MM.1S (cell line): ENCODE data around the gene ITK.

ENCODE experiments used
- DNase-seq: peaks from one replicate; pipeline ENCODE4 v3.0.0-alpha.2; 2015
- H2AFZ ChIP-seq: fragments of 300-600 bp; sonication (generic); 2 replicates; pipeline ENCODE4 v1.6.0; 2016; ENCODE audit warnings: antibody characterized with exemption, low read length
- H3F3A ChIP-seq: fragments of 300-600 bp; sonication (generic); 2 replicates; pipeline ENCODE4 v1.6.1; 2016; ENCODE audit warnings: mild to moderate bottlenecking, antibody characterized with exemption, low read length, moderate library complexity, mixed read lengths; ENCODE audit not compliant: insufficient read depth
- H3K27ac ChIP-seq: fragments of 300-600 bp; sonication (generic); 2 replicates; pipeline ENCODE4 v1.5.1; 2016; ENCODE audit warnings: mild to moderate bottlenecking, low read length
- H3K27me3 ChIP-seq: fragments of 300-600 bp; sonication (generic); replicated peaks from 2 replicates; pipeline ENCODE4 v1.6.0; 2016; ENCODE audit warnings: low read length; ENCODE audit not compliant: insufficient read depth
- H3K36me3 ChIP-seq: fragments of 300-600 bp; sonication (generic); replicated peaks from 2 replicates; pipeline ENCODE4 v1.6.1; 2016; ENCODE audit warnings: mild to moderate bottlenecking, low read length, mixed read lengths; ENCODE audit not compliant: insufficient read depth
- H3K4me1 ChIP-seq: fragments of 300-600 bp; sonication (generic); 2 replicates; pipeline ENCODE4 v1.6.1; 2016; ENCODE audit warnings: low read length, mixed read lengths
- H3K4me2 ChIP-seq: fragments of 300-600 bp; sonication (generic); 2 replicates; pipeline ENCODE4 v1.6.0; 2016; ENCODE audit warnings: low read depth, low read length
- H3K4me3 ChIP-seq: fragments of 300-600 bp; sonication (generic); 2 replicates; pipeline ENCODE4 v1.5.1; 2016; ENCODE audit warnings: low read length, mixed read lengths
- H3K79me2 ChIP-seq: fragments of 300-600 bp; sonication (generic); 2 replicates; pipeline ENCODE4 v1.6.1; 2016; ENCODE audit warnings: mixed run types, low read length, mixed read lengths
- H3K9ac ChIP-seq: fragments of 300-600 bp; sonication (generic); 2 replicates; pipeline ENCODE4 v1.6.1; 2016; ENCODE audit warnings: low read length, mixed read lengths
- H3K9me2 ChIP-seq: fragments of 300-600 bp; sonication (generic); replicated peaks from 2 replicates; pipeline ENCODE4 v1.6.1; 2016; ENCODE audit warnings: mild to moderate bottlenecking, low read length, mixed read lengths; ENCODE audit not compliant: insufficient read depth
- H3K9me3 ChIP-seq: fragments of 300-600 bp; sonication (generic); replicated peaks from 2 replicates; pipeline ENCODE4 v1.6.1; 2016; ENCODE audit warnings: mild to moderate bottlenecking, low read length, mixed read lengths; ENCODE audit not compliant: insufficient read depth
- H4K20me1 ChIP-seq: fragments of 300-600 bp; sonication (generic); 2 replicates; pipeline ENCODE4 v1.6.1; 2016; ENCODE audit warnings: mild to moderate bottlenecking, low read length, moderate library complexity, mixed read lengths; ENCODE audit not compliant: insufficient read depth
- EZH2 ChIP-seq: fragments of 300-600 bp; sonication (generic); optimal IDR thresholded peaks from 2 replicates; pipeline ENCODE3; 2017; ENCODE audit warnings: low read depth, mild to moderate bottlenecking, antibody characterized with exemption, low read length, mixed read lengths
- EZH2phosphoT487 ChIP-seq: fragments of 300-600 bp; sonication (generic); IDR thresholded peaks from 2 replicates; pipeline ENCODE4 v1.6.1; 2018; ENCODE audit warnings: antibody characterized with exemption, low read length
- TF ChIP-seq, protein P1 (sequence below): fragments of 300-600 bp; sonication (generic); IDR thresholded peaks from 2 replicates; pipeline ENCODE4 v1.5.1; 2016; ENCODE audit warnings: antibody characterized with exemption, low read length, mixed read lengths

ITK gene

DNA sequence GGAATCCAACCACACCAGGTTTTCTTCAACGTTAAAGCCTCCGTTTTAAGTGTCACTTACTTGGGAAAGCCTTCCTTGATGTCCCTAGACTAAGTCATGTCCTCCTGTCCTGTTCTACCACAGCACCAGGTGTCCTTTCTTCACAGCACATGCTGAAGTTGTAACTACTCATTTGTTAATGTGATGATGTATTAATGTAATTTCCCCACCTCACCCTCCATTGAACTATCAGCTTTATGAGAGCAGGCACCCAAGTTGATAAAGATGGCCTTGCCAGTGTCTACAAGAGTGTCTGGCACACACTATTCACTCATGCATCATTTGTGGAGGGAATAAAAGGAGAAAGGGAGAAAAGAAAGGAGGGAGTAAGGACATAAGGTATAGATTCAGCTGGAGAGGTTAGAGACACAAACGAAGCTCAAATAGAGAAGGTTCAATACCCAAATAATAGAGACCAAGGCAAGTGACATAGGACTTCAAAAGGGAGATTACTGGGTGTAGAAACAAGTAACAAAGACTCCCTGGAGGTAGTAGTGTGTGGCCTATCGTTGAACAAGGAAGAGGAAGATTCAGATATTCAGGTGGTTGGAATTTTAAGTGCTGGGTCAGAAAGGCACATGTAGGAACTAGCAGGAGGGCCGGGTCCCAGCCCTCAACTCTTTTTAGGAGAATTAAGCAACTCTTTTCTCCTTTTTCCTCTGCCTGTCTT, 6.6 kb downstream of the ITK start:
- Histone ChIP-seq H3K36me3 (no peaks in the 10 kb centered on the region), H3K4me3 (no peak overlapping the region), H3K9ac (no peak overlapping the region), H3K27ac (no peak overlapping the region), H2AFZ (no peak overlapping the region), H3K27me3 (no peaks in the 10 kb centered on the region), H3K9me3 (no peaks in the 10 kb centered on the region), H3K4me1 (no peaks in the 10 kb centered on the region), H3K79me2 (no peaks in the 10 kb centered on the region), H3F3A (no peaks in the 10 kb centered on the region), H3K9me2 (no peaks in the 10 kb centered on the region), H3K4me2 (no peak overlapping the region), H4K20me1 (no peaks in the 10 kb centered on the region)
- TF ChIP-seq EZH2 (no peak), EZH2phosphoT487 (no peak)
- TF ChIP-seq, protein P1, sequence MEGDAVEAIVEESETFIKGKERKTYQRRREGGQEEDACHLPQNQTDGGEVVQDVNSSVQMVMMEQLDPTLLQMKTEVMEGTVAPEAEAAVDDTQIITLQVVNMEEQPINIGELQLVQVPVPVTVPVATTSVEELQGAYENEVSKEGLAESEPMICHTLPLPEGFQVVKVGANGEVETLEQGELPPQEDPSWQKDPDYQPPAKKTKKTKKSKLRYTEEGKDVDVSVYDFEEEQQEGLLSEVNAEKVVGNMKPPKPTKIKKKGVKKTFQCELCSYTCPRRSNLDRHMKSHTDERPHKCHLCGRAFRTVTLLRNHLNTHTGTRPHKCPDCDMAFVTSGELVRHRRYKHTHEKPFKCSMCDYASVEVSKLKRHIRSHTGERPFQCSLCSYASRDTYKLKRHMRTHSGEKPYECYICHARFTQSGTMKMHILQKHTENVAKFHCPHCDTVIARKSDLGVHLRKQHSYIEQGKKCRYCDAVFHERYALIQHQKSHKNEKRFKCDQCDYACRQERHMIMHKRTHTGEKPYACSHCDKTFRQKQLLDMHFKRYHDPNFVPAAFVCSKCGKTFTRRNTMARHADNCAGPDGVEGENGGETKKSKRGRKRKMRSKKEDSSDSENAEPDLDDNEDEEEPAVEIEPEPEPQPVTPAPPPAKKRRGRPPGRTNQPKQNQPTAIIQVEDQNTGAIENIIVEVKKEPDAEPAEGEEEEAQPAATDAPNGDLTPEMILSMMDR = no peak
- DNase-seq = no peak

DNA sequence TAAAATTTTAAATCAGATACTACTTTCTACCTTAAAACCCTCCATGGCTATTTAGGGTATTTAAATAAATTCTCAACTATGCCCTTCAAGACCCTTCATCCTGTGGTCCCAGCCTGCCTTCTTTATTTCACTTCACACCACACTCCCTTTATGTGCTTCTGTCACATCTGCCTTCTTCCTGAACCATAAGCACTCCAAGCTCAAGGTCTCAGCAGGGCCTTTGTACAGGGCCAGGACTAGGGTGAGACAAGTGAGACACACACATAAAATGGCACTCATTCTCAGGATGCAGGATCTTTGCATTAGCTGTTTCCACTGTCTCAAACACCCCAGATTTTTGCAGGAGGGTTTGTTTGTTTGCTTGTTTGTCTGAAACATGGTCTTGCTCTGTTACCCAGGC, 7.6 kb downstream of the ITK start:
- H4K20me1 ChIP-seq = no peaks in the 10 kb centered on the region
- H3K27me3 ChIP-seq = no peaks in the 10 kb centered on the region
- no peak overlapping the region for H3K4me2 ChIP-seq
- H3F3A ChIP-seq = no peaks in the 10 kb centered on the region
- no peak for TF ChIP-seq EZH2phosphoT487
- no peak for TF ChIP-seq EZH2
- TF ChIP-seq, protein P1 = no peak
- H3K27ac ChIP-seq = no peak overlapping the region
- no peak overlapping the region for H2AFZ ChIP-seq
- no peak overlapping the region for H3K4me3 ChIP-seq
- no peaks in the 10 kb centered on the region for H3K9me3 ChIP-seq
- DNase-seq = no peak
- no peaks in the 10 kb centered on the region for H3K36me3 ChIP-seq
- no peaks in the 10 kb centered on the region for H3K9me2 ChIP-seq
- no peaks in the 10 kb centered on the region for H3K79me2 ChIP-seq
- no peak overlapping the region for H3K9ac ChIP-seq
- no peaks in the 10 kb centered on the region for H3K4me1 ChIP-seq

GRCh38 chr5:157189223-157189622, 8.6 kb downstream of the ITK start:
- Histone ChIP-seq H3K9me2 (no peaks in the 10 kb centered on the region), H3F3A (no peaks in the 10 kb centered on the region), H3K4me2 (no peak overlapping the region), H3K27me3 (no peaks in the 10 kb centered on the region), H3K27ac (no peak overlapping the region), H4K20me1 (no peaks in the 10 kb centered on the region), H3K4me1 (no peaks in the 10 kb centered on the region), H3K79me2 (no peaks in the 10 kb centered on the region), H3K9me3 (no peaks in the 10 kb centered on the region), H2AFZ (no peak overlapping the region), H3K4me3 (no peak overlapping the region), H3K36me3 (no peaks in the 10 kb centered on the region), H3K9ac (no peak overlapping the region)
- no peak for DNase-seq
- TF ChIP-seq EZH2 (no peak), EZH2phosphoT487 (no peak)
- TF ChIP-seq, protein P1 = no peak
